Right forelimb (tissue), 1 donor: ENCODE measurements around the gene ARID1B.
A peak's percentile ranks its signal among the peaks of the same experiment; 100 is the strongest.

Experiments used
- DNase-seq: peaks from one replicate; pipeline ENCODE4 v3.0.0-alpha.2; 2018

ARID1B gene

GRCh38 chr6:156776840-156777576 is at the start of gene ARID1B:
ARID1B (plus strand) TSS chr6:156777378; CDS start chr6:156777681, 303 bp downstream.
- DNase-seq = peak; percentile 91

GRCh38 chr6:156727715-156728385 is 49.3 kb upstream of the ARID1B start:
- DNase-seq = no peak

GRCh38 chr6:156729248-156729647 is 47.9 kb upstream of the ARID1B start:
- DNase-seq = no peak

GRCh38 chr6:156731396-156731795 is 45.8 kb upstream of the ARID1B start:
- no peak for DNase-seq

- DNase-seq = no peak
These were observed 41.4 kb upstream of the ARID1B start for GRCh38 chr6:156735751-156736150.

- no peak for DNase-seq
These were observed 36.6 kb upstream of the ARID1B start for GRCh38 chr6:156740604-156741003.

GRCh38 chr6:156741287-156742073 is 35.7 kb upstream of the ARID1B start:
- DNase-seq = no peak

GRCh38 chr6:156747715-156748114 is 29.5 kb upstream of the ARID1B start:
- DNase-seq = no peak

GRCh38 chr6:156748504-156748903 is 28.7 kb upstream of the ARID1B start:
- no peak for DNase-seq

GRCh38 chr6:156752666-156753301 is 24.4 kb upstream of the ARID1B start:
- no peak for DNase-seq

- no peak for DNase-seq
These were observed 20.3 kb upstream of the ARID1B start for GRCh38 chr6:156756630-156757610.

- DNase-seq = no peak
These were observed 19.3 kb upstream of the ARID1B start for GRCh38 chr6:156757849-156758248.

GRCh38 chr6:156760377-156760776 is 16.8 kb upstream of the ARID1B start:
- no peak for DNase-seq

- no peak for DNase-seq
These were observed 14.6 kb upstream of the ARID1B start for GRCh38 chr6:156762547-156762946.

- DNase-seq = no peak
These were observed 12.1 kb upstream of the ARID1B start for GRCh38 chr6:156765117-156765516.

GRCh38 chr6:156767603-156768467 is 9.3 kb upstream of the ARID1B start:
- DNase-seq = no peak

- DNase-seq = no peak
These were observed 6.1 kb upstream of the ARID1B start for GRCh38 chr6:156771047-156771446.

GRCh38 chr6:156771761-156772160 is 5.4 kb upstream of the ARID1B start:
- no peak for DNase-seq

GRCh38 chr6:156773476-156773875 is 3.7 kb upstream of the ARID1B start:
- DNase-seq = no peak

GRCh38 chr6:156773935-156774852 is 3.0 kb upstream of the ARID1B start:
- DNase-seq = no peak
